GM19452 (cell line): Measurements from ENCODE around the gene ELOVL1.

ENCODE experiments used
- ATAC-seq: cut with Tn5 transposase; IDR thresholded peaks from one replicate; pipeline ENCODE4 v1.9.1; 2021; ENCODE audit not compliant: unreplicated experiment

The ELOVL1 gene

DNA sequence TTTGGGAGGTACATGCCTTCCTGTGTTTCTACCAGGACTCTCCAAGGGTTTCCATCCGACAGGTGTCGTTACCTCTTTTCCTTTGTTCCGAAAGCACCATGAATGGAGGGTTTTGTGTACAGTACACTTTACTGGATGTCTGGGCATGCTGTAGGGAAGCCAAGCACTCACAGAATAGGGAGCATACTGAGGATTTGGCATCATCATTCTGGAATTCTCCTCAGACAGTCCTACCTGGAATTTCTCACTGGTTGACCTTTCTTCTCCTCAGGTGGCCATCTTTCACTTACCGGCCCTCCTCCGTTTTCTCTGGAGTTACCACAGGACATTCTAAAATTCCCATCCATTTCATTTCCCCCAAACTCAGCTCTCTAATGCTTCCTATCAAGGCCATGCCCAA lies 36.1 kb downstream of the ELOVL1 start:
- no peak for ATAC-seq

DNA sequence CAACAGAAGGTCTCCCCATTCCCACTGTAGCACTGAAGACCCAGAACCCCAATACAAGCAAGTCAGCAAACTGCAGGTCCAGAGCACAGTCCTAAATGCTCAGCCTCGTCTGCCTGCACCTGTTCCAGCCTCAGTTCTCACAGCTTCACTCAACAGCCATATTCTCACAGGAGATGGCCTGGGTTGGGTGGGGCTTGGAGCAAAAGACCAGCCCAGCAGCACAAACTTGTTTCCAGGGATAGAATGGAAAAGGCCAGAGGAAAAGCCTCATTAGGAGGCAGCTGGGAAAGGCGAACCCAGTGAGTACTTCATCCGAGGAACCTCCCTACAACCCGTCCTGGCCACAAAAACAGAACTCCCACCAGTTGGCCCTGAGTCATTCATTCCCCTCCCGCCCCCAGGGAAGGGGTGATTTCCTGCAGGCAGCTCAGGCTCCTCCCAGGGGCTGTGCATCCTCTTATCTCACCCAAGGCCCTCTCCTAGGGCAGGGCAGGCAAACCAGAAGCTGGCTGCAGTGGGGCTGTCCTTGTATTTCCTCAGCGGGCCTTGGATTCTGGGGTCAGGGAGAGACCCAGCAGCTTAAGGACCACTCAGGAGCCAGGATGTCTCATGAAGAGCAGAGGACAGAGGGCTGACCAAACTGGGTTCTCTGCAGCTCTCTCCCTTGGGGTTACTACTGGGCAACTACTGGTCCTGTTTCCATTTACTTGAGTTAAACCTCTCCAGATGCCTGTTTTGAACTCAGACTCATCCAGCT lies 37.6 kb downstream of the ELOVL1 start:
- no peak for ATAC-seq

DNA sequence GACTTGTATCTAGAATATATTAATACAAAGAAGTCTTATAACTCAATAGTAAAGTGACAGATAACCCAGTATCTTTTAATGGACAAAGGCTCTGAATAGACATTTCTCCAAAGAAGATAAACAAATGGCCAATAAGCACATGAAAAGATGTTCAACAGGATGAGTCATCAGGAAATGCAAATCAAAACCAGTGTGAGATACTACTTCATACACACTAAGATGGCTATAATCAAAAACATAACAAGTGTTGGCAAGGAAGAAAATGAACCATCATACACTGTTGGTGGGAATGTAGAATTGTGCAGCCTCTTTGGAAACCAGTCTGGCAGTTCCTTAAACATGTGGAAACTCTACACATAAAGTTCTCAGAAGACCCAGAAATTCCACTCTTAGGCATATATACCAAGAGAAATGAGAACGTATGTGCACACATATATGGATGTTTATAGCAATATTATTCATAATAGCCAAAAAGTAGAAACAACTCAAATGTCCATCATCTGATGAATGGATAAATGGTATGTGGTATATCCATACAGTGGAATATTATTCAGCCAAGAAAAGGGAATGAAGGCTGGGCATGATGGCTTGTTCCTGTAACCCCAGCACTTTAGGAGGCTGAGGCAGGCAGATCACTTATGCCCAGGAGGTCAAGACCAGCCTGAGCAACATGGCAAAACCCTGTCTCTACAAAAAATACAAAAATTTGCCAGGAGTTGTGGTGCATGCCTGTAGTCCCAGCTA lies 40.1 kb downstream of the ELOVL1 start:
- ATAC-seq: no peak

DNA sequence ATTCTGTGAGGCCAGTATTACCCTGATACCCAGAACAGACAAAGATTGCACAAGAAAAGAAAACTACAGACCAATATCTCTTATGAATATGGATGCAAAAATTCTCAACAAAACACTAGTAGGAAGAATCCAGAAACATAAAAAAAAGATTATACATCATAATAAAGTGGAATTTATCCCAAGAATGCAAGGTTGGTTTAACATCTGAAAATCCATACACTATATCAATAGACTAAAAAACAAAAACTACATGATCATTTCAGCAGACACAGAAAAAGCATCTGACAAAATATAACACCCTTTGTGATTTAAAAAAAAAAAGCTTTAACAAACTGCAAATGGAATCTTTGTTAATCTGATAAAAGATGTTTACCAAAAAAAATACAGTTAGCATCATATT lies 42.4 kb downstream of the ELOVL1 start:
- ATAC-seq: no peak

DNA sequence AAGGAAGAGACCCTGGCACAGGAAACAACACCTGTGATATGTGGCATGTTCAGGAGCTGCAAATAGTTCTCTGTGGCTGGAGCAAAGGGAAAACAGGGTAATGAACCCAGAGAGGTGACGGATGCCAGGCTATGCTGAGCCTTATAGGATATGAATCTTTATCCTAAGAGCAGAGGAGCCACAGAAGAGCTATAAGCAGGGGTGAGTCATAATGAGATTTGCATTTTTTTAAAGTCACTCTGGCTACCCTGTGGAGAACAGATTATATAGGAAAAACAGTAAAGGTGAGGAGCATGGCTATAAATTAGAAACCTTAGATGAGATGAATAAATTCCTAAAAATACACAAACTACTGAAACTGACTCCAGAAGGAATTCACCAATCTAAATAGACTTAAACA lies 43.0 kb downstream of the ELOVL1 start:
- ATAC-seq: no peak

DNA sequence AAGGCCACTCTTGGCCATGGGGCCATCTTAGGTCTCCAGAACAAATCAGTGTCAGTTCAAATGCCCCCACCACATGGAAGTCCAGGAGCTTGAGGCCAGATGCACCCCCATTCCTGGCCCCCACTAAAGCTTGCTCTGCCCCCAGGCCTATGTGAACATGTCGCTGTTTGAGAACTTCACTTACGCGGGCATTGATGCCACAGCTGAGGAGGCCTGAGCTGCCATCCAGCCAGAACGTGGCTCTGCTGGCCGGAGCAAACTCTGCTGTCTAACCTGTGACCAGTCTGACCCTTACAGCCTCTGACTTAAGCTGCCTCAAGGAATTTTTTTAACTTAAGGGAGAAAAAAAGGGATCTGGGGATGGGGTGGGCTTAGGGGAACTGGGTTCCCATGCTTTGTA lies 45.3 kb downstream of the ELOVL1 start:
- no peak for ATAC-seq

DNA sequence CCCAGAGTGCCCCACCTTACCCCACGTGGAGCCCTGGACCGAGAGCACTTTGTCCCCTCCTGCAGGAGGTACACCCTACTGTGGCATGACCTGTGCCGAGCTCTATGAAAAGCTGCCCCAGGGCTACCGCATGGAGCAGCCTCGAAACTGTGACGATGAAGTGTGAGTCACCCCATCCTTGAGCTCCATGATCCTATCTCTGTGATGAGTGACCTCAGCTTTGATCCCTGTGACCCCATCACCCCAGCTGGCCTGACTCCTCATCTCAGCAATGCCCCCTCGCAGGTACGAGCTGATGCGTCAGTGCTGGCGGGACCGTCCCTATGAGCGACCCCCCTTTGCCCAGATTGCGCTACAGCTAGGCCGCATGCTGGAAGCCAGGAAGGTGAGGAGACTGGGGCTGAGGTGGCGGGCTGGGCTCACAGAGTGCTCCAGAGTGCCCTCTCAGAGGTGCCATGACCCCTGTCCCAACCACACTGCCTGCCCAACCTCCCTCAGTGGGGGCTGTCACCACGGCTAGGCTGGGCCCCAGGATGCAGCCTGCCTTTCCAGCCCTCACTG lies 46.4 kb downstream of the ELOVL1 start:
- ATAC-seq: no peak

DNA sequence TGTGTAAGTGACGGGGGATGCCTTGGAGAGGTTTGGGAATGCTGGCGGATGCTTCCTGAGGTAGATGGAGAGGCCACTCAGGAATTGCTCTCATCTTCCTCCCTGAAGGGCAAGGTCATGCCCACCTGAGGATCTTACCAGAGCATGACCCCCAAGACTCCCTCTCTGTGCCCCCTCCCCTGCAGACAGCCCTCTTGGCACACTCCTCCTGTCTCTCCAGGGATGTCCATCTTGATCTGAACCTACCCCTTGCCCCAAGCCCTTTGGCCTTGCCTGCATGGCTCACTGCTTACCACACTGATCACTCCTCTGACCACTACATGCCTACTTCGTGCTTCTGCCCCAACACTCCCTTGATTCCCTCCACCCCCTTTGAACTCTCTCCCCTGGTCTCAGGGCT lies 48.0 kb downstream of the ELOVL1 start:
- no peak for ATAC-seq

DNA sequence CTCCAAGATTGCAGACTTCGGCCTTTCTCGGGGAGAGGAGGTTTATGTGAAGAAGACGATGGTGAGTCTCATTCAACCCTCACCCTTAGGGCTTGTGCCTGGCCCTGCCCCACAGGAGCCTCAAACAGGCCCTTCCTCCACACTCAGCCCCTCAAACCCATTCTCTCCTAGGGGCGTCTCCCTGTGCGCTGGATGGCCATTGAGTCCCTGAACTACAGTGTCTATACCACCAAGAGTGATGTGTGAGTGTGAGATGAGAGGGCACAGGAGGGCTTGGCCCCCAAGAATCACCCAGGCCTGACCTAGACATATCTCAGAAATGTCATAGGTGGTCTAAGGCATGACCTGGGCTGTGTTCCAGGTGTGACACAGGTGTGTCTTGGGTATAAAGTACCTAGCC lies 48.5 kb downstream of the ELOVL1 start:
- ATAC-seq: no peak

DNA sequence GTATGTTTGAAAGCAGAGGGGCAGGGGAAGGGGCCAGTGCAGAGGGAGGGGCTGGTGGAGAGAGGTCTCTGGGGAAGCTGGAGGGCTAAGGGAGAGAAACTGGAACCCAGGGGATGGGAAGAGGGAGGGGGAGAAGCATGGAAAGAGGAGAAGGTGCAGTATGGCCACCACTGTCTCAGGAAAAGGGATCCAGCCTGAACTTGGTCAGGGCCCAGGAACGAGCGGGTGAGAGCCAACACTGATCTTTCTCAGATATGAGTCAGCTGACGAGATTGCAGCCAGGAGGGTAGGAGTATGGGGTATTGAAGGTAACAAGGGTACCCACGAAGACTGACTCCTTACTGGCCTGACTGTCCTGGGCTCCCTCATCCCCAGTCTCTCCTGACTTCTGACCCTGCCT lies 49.0 kb downstream of the ELOVL1 start:
- no peak for ATAC-seq

DNA sequence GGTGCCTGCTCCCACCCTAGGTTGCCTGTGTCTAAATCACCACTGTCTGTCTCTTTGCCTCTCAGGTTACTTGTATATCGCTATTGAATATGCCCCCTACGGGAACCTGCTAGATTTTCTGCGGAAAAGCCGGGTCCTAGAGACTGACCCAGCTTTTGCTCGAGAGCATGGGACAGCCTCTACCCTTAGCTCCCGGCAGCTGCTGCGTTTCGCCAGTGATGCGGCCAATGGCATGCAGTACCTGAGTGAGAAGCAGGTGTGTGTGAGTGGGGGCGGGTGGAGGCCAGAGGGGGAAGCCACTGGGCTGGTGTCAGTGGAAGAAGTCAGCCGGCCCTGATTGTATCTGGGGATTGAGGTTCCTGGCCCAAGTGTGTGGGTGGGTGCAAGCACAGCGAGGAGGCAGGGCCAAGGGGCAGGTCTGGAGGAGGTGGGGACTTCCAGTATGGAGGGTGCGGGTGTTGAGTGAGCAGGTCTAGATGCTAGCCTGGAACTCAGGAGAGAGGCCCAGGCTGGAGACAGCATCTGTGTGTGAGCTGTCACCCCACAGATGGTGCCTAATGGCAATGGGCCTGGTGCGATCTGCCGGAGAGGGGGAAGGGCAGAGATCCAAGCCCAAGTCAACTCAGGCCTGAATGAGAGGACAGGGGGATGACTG lies 49.9 kb downstream of the ELOVL1 start:
- ATAC-seq: no peak

DNA sequence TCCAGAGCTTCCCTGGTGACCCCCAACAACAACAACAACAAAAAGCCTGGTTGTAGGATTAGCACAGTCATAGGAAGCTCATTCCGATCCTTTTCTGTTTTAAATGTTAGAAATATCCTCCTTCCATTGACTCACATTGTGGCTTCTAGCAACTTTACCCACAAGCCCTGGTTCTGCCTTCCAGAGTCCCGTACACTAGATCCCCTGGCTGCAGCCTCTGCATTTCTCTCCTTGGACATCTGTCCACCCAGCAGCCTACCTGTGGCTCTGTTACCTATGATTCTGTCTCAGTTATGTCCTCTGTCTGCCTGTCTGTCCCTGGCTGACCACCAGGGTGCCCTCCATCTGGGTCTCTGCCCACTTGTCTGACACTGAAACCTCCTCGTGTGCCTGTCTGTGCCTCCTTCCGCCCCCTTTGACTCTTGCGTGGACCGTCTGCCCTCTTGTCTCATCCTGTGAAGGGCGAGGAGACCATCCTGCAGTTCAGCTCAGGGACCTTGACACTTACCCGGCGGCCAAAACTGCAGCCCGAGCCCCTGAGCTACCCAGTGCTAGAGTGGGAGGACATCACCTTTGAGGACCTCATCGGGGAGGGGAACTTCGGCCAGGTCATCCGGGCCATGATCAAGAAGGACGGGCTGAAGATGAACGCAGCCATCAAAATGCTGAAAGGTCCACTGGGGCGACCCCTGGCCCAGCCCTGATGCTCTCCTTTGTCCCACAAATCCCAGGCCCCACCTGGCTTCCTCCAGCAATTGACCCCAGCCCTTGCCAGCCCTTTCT lies 50.9 kb downstream of the ELOVL1 start:
- no peak for ATAC-seq

DNA sequence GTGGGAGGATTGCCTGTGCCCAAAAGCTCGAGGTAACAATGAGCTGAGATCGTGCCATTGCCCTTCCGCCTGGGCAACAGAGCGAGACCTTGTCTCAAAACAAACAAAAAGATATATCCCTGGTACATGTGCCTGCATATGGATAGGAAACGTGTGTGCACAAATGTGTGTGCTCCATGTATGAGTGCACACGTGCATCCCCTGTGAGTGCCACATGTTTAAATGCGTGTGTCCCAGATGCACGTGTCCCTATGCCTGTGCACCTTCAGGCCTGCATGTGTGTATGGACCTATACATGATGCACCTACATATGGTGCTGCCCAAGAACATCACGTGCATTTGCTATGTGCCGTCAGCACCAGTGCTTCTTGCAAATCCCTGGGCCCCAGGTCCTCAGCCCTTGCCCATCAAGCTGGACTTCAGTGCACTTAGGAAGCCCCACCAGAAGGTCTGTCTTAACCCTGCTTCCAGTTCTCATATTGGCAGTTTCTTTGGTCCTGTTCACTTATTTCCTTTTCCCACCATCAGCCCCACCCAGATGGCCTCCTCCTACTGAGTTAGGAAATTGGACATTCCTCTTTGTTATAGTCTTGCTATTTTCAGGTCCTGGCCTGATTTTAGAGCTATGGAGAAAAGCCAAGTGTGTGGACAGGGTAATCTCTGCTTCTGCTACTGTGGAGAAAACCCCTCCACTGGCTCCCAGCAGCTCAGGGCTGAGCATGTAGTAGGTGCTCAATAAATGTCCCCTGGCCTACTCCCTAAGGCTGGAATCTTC lies 51.7 kb downstream of the ELOVL1 start:
- no peak for ATAC-seq

DNA sequence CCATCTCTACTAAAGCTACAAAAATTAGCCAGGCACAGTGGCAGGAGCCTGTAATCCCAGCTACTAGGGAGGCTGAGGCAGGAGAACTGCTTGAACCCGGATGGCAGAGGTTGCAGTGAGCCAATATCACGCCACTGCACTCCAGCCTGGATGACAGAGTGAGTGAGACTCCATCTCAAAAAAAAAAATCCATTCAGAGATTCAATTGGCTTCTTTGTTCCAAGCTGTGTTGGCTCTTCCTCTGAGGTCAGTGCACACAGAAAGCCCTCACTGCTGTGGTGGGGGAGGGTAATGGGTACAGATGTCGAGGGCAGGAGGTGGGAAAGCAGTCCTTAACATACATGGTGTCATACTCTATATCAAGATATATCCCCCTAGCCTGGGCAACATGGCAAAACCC lies 52.3 kb downstream of the ELOVL1 start:
- ATAC-seq: no peak

DNA sequence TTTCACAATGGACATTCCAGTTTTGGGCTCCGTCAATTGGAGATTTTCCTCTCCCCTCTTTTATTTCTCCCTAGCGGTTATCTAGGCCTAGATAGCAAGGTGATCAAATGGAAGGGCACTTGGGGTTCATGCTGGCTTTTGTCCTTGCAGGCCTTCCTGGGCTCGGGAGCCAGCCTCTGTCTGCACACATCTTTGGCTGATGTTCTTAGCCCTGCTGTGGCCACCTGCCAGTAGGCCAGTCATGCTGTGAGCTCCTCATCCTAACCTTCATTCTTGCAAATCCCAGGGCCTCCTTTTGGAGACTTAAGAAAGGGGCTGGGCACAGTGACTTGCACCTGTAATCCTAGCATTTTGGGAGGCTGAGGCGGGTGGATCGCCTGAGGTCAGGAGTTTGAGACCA lies 53.6 kb downstream of the ELOVL1 start:
- no peak for ATAC-seq

DNA sequence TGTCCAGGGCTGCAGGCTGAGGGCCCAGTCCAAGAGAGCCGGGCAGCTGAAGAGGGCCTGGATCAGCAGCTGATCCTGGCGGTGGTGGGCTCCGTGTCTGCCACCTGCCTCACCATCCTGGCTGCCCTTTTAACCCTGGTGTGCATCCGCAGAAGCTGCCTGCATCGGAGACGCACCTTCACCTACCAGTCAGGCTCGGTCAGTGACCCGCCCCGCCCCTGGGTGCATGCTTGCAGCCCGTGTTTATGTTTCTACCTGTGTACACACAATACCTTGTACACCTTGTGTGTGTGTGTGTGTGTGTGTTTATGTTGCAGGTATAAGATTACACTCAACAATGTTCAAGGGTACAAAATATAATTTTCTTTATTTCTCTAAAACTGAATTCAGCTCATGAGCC lies 54.0 kb downstream of the ELOVL1 start:
- no peak for ATAC-seq
